Right lobe of liver (tissue), 6 donors: Measurements from ENCODE around the gene SLC9A6. TPM values are rescaled to one million over a fixed set of nuclear protein-coding genes. Genes with fewer than 3 reads are reported as not detected.
"Not testable (repeated sequence)": the region's sequence is repeated elsewhere in the genome, so short reads cannot be mapped to it uniquely, and the experiment has no call there.

ENCODE experiments used
- ATAC-seq, 4 donors: fragments of 200-7000 bp; cut with Tn5 transposase; one replicate each; pipeline ENCODE4 v1.9.1; 2020; ENCODE audit warnings: mild to moderate bottlenecking in 4 of 4, moderate library complexity in 4 of 4
- DNase-seq, 3 donors: peaks; one replicate each; pipeline ENCODE4 v3.0.0-alpha.2; 2020
- H3K27ac ChIP-seq, 3 donors: fragments of 200-600 bp; one replicate each; pipeline ENCODE4 v1.8.0; 2022
- H3K27me3 ChIP-seq, 2 donors: fragments of 200-600 bp; one replicate each; pipeline ENCODE4 v1.8.0; 2022
- H3K36me3 ChIP-seq, 4 donors: fragments of 200-600 bp; sonication (generic) in 1 of 4; one replicate each; pipeline versions ENCODE4 v1.5.1 to v1.8.0; 2017 to 2022; ENCODE audit warnings: control low read depth in 1 of 4
- H3K4me1 ChIP-seq, 4 donors: fragments of 200-600 bp; sonication (generic) in 1 of 4; one replicate each; pipeline versions ENCODE4 v1.5.1 to v1.8.0; 2017 to 2022; ENCODE audit warnings: control low read depth in 1 of 4
- H3K4me3 ChIP-seq, 3 donors: fragments of 200-600 bp; one replicate each; pipeline ENCODE4 v1.8.0; 2022
- H3K9me3 ChIP-seq, 4 donors: fragments of 200-600 bp; sonication (generic) in 1 of 4; one replicate each; pipeline versions ENCODE4 v1.5.1 to v1.8.0; 2017 to 2022; ENCODE audit warnings: control low read depth in 1 of 4
- POLR2A ChIP-seq: fragments of 450-650 bp; IDR thresholded peaks from one replicate; pipeline ENCODE4 v1.6.1; 2017; ENCODE audit warnings: antibody characterized with exemption, mild to moderate bottlenecking
- WGBS: methylation state at CpG from one replicate; pipeline ENCODE4 v1.1.6; 2018; ENCODE audit warnings: low coverage, low lambda C conversion rate; ENCODE audit not compliant: insufficient coverage; ENCODE audit errors: missing lambda C conversion rate; 5-methylcytosine and 5-hydroxymethylcytosine counted together
- intact Hi-C, 2 donors: fragments of 100-400 bp; cut with DNase I; formaldehyde crosslinking; loops; one replicate each; pipeline versions ENCODE4 v1.11.2 to v1.14.1; 2022
- total RNA-seq, 6 experiments: library from RNA; depleted of rRNA in 2 of 6; stranded (reverse); fragments of >200 nt in 2 of 6; fragmentation: NEBNext Ultra II Directional in 3 of 6; extraction: Animal tissue kit (Norgen Biotek cat#: 25700) in 3 of 6; gene quantifications; one replicate each; pipeline versions ENCODE4 v1.1.0 to v1.2.4, GENCODE V29; 2016 to 2023
- TF ChIP-seq, protein P1 (sequence below), 4 donors: fragments of 200-600 bp in 3 of 4; fragments of 450-650 bp in 1 of 4; IDR thresholded peaks; one replicate each; pipeline versions ENCODE4 v1.5.1 to v1.8.0; 2016 to 2022; ENCODE audit warnings: antibody characterized with exemption in 4 of 4, mild to moderate bottlenecking in 2 of 4
- donor health status: DM: no; HTN: yes; CAD: no.
- donor health status: DM: no; HTN: no; CAD: no.
- donor health status: DM: no; HTN: no; CAD: no.
- donor health status: DM: no; HTN: yes; CAD: no.
- donor health status: DM: no; HTN: yes; CAD: no.

SLC9A6 gene
- total RNA-seq, 6 experiments from 2014 or later, result 3.6 to 7.6 (median 4.9) TPM

GRCh38 chrX:136086521-136086920 is 101.3 kb downstream of the SLC9A6 start:
- DNase-seq (no peak), ATAC-seq (no peak)
- no peak overlapping the region for H3K4me3 ChIP-seq
- no peak for TF ChIP-seq POLR2A
- TF ChIP-seq, protein P1, sequence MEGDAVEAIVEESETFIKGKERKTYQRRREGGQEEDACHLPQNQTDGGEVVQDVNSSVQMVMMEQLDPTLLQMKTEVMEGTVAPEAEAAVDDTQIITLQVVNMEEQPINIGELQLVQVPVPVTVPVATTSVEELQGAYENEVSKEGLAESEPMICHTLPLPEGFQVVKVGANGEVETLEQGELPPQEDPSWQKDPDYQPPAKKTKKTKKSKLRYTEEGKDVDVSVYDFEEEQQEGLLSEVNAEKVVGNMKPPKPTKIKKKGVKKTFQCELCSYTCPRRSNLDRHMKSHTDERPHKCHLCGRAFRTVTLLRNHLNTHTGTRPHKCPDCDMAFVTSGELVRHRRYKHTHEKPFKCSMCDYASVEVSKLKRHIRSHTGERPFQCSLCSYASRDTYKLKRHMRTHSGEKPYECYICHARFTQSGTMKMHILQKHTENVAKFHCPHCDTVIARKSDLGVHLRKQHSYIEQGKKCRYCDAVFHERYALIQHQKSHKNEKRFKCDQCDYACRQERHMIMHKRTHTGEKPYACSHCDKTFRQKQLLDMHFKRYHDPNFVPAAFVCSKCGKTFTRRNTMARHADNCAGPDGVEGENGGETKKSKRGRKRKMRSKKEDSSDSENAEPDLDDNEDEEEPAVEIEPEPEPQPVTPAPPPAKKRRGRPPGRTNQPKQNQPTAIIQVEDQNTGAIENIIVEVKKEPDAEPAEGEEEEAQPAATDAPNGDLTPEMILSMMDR (IDR thresholded peaks at IDR 0.05), result no peak
- no peaks in the 10 kb centered on the region for H3K36me3 ChIP-seq
- intact Hi-C loops, result no loop called here
- no peaks in the 10 kb centered on the region for H3K27me3 ChIP-seq
- no peaks in the 10 kb centered on the region for H3K4me1 ChIP-seq
- WGBS, result 56% methylated on average over 2 of the region's 2 CpGs
- H3K9me3 ChIP-seq, result no peaks in the 10 kb centered on the region
- no peak overlapping the region for H3K27ac ChIP-seq

DNA sequence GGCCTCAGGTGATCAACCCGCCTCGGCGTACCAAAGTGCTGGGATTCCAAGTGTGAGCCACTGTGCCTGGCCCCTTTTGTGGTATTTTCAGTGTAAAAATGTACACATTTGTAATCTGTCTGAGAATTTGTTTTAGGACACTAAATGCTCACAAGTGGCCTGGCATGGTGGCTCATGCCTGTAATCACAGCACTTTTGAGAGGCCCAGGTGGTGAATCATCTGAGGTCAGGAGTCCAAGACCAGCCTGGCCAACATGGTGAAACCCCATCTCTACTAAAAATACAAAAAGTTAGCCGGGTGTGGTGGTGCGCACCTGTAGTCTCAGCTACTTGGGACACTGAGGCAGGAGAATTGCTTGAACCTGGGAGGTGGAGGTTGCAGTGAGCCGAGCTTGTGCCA is 106.7 kb downstream of the SLC9A6 start:
- intact Hi-C loops, DNase-seq, H3K9me3 ChIP-seq, H3K27ac ChIP-seq, ATAC-seq, H3K27me3 ChIP-seq, H3K36me3 ChIP-seq, H3K4me3 ChIP-seq, H3K4me1 ChIP-seq: not testable (repeated sequence)
- WGBS, result 85% methylated on average over 5 of the region's 6 CpGs

- Histone ChIP-seq H3K4me3 (no peak overlapping the region), H3K27ac (no peak overlapping the region), H3K9me3 (no peaks in the 10 kb centered on the region), H3K36me3 (no peaks in the 10 kb centered on the region), H3K4me1 (no peaks in the 10 kb centered on the region), H3K27me3 (no peaks in the 10 kb centered on the region)
- intact Hi-C loops, result no loop called here
- DNase-seq (no peak), ATAC-seq (no peak)
- TF ChIP-seq, protein P1 (IDR thresholded peaks at IDR 0.05), result no peak
- TF ChIP-seq POLR2A, result no peak
- 47% methylated on average over 3 of the region's 3 CpGs for WGBS
These were observed 109.7 kb downstream of the SLC9A6 start for GRCh38 chrX:136094962-136095361.

Other genes starting within 250 kb of the SLC9A6 start
- not detected for gene CT45A3, start 217.2 kb upstream of the SLC9A6 start, total RNA-seq
- gene CT45A5, start 199.9 kb upstream of the SLC9A6 start, total RNA-seq, result not detected
- not detected for gene CT45A6, start 182.6 kb upstream of the SLC9A6 start, total RNA-seq
- gene CT45A2, start 165.4 kb upstream of the SLC9A6 start, total RNA-seq, result not detected
- gene CT45A7, start 148.2 kb upstream of the SLC9A6 start, total RNA-seq, result not detected
- not detected for gene CT45A8, start 130.9 kb upstream of the SLC9A6 start, total RNA-seq
- not detected for gene CT45A9, start 113.6 kb upstream of the SLC9A6 start, total RNA-seq
- not detected for gene CT45A10, start 92.0 kb upstream of the SLC9A6 start, total RNA-seq
- not detected for gene SAGE1, start 91.7 kb upstream of the SLC9A6 start, total RNA-seq
- 1 to 10 TPM; 4.4 to 7.4 (median 6.4) TPM for gene MMGT1, start 11.4 kb upstream of the SLC9A6 start, total RNA-seq
- 10 to 100 TPM in 5 of 6 experiments, 1 to 10 TPM in 1; 8.0 to 27.6 (median 18.5) TPM for gene FHL1, start 162.1 kb downstream of the SLC9A6 start, total RNA-seq